Hepatocyte (in vitro differentiated cells): ENCODE measurements around the gene PTPRK.

ENCODE experiments used
- EZH2 ChIP-seq: fragments of 200-600 bp; sonication (generic); IDR thresholded peaks from 2 replicates; pipeline ENCODE4 v1.6.1; 2016; ENCODE audit warnings: antibody characterized with exemption, mild to moderate bottlenecking, borderline replicate concordance
- TF ChIP-seq, protein P1 (sequence below): fragments of 200-600 bp; sonication (generic); IDR thresholded peaks from 2 replicates; pipeline ENCODE4 v1.5.1; 2016; ENCODE audit warnings: antibody characterized with exemption, mild to moderate bottlenecking; ENCODE audit not compliant: poor library complexity

- TF ChIP-seq, protein P1, sequence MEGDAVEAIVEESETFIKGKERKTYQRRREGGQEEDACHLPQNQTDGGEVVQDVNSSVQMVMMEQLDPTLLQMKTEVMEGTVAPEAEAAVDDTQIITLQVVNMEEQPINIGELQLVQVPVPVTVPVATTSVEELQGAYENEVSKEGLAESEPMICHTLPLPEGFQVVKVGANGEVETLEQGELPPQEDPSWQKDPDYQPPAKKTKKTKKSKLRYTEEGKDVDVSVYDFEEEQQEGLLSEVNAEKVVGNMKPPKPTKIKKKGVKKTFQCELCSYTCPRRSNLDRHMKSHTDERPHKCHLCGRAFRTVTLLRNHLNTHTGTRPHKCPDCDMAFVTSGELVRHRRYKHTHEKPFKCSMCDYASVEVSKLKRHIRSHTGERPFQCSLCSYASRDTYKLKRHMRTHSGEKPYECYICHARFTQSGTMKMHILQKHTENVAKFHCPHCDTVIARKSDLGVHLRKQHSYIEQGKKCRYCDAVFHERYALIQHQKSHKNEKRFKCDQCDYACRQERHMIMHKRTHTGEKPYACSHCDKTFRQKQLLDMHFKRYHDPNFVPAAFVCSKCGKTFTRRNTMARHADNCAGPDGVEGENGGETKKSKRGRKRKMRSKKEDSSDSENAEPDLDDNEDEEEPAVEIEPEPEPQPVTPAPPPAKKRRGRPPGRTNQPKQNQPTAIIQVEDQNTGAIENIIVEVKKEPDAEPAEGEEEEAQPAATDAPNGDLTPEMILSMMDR, result no peak
- TF ChIP-seq EZH2, result no peak
Measured at GRCh38 chr6:128443553-128443952, 76.8 kb downstream of the PTPRK start.
